Measurements from ENCODE around the gene COL16A1.

COL16A1 gene

GRCh38 chr1:31748365-31748764 lies 44.5 kb upstream of the COL16A1 start:
- H3K4me3 ChIP-seq (ENCODE audit: control insufficient read depth, low read depth, low read length) = no peak overlapping the region
- DNase-seq (ENCODE audit: low read depth) = no peak
- no peak for TF ChIP-seq CTCF (IDR thresholded peaks at IDR 0.05; ENCODE audit: control insufficient read depth, insufficient read depth, low read depth, low read length, missing control alignments)

GRCh38 chr1:31747304-31747703 lies 43.5 kb upstream of the COL16A1 start:
- TF ChIP-seq CTCF (IDR thresholded peaks at IDR 0.05; ENCODE audit: control insufficient read depth, insufficient read depth, low read depth, low read length, missing control alignments) = no peak
- DNase-seq (ENCODE audit: low read depth) = no peak
- no peak overlapping the region for H3K4me3 ChIP-seq (ENCODE audit: control insufficient read depth, low read depth, low read length)

GRCh38 chr1:31746687-31747086 lies 42.9 kb upstream of the COL16A1 start:
- no peak for DNase-seq (ENCODE audit: low read depth)
- no peak for TF ChIP-seq CTCF (IDR thresholded peaks at IDR 0.05; ENCODE audit: control insufficient read depth, insufficient read depth, low read depth, low read length, missing control alignments)
- H3K4me3 ChIP-seq (ENCODE audit: control insufficient read depth, low read depth, low read length) = no peak overlapping the region

GRCh38 chr1:31745946-31746670 lies 42.3 kb upstream of the COL16A1 start:
- TF ChIP-seq CTCF (IDR thresholded peaks at IDR 0.05; ENCODE audit: control insufficient read depth, insufficient read depth, low read depth, low read length, missing control alignments) = no peak
- no peak for DNase-seq (ENCODE audit: low read depth)
- no peak overlapping the region for H3K4me3 ChIP-seq (ENCODE audit: control insufficient read depth, low read depth, low read length)

GRCh38 chr1:31745096-31745945 lies 41.5 kb upstream of the COL16A1 start:
- peak; percentile 93 for TF ChIP-seq CTCF (IDR thresholded peaks at IDR 0.05; ENCODE audit: control insufficient read depth, insufficient read depth, low read depth, low read length, missing control alignments)
- H3K4me3 ChIP-seq (ENCODE audit: control insufficient read depth, low read depth, low read length) = no peak overlapping the region
- no peak for DNase-seq (ENCODE audit: low read depth)

- no peak for TF ChIP-seq CTCF (IDR thresholded peaks at IDR 0.05; ENCODE audit: control insufficient read depth, insufficient read depth, low read depth, low read length, missing control alignments)
- DNase-seq (ENCODE audit: low read depth) = no peak
- H3K4me3 ChIP-seq (ENCODE audit: control insufficient read depth, low read depth, low read length) = no peak overlapping the region
These were observed 40.5 kb upstream of the COL16A1 start for GRCh38 chr1:31744165-31744888.

Measured in AG09309 (cell line).